Measurements from ENCODE around the gene MATCAP1. TPM values are rescaled to one million over a fixed set of nuclear protein-coding genes. Genes with fewer than 3 reads are reported as not detected.

Gene MATCAP1
- total RNA-seq, 3 donors from 2014 or later (not counting 1 experiment from before 2014, with no cell fraction given), result 7.2 to 12.6 (median 10.9) TPM

DNA sequence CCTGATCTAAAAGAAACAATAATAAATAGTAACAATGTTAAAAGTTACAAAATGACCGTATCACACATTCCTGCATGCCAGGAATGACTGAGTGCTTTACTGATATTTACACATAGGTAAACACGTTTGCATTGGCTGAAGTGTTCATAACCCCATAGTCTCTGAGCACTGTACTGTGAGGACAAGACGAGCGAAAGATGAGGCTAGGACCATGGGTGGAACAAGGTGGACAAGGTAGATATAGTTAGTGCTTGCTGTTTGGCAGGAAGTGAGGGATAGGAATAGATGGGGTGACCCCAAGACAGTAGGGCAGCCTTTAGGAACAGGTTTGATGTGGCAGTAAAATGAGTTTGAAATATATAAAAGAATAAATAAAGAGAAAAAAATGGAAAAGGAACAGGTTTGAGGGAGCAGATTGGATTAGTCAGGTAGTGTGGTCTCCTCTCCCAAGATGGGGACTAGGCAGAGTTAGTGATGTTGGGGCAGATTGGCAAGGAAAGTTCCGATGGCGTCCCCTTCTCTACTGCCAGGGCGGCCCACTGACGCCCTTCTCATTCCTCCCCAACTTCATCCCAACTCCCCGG lies 7.7 kb upstream of the MATCAP1 start:
- Mint-ChIP-seq H3K9me3 (no peaks in the 10 kb centered on the region), H3K4me1 (peaks cover 28 to 46% of the 10 kb centered on the region in 2 donors), H3K27ac (peak overlapping the region; percentile 75 to 86), H3K27me3 (ENCODE audit: low read depth in 2 of 2) (no peaks in the 10 kb centered on the region), H3K36me3 (peaks cover 8% of the 10 kb centered on the region), H3K4me3 (peak overlapping the region; percentile 92)
- H3K27ac ChIP-seq (ENCODE audit: low read length), result no peak overlapping the region
- H3K4me1 ChIP-seq (ENCODE audit: control insufficient read depth, insufficient read depth, low read length), result peaks cover 25% of the 10 kb centered on the region
- ATAC-seq, result no peak
- H3K36me3 ChIP-seq (ENCODE audit: control insufficient read depth, insufficient read depth, low read length), result peaks cover 24% of the 10 kb centered on the region
- H3K4me3 ChIP-seq (ENCODE audit: low read length), result peak overlapping the region; percentile 25
- 27% methylated on average over 9 of the region's 9 CpGs for WGBS (ENCODE audit: insufficient coverage)
- intact Hi-C loops (cut with micrococcal nuclease), result no loop called here
- no peak for DNase-seq
- H3K9me3 ChIP-seq (ENCODE audit: control insufficient read depth, insufficient read depth, low read length), result no peaks in the 10 kb centered on the region
- TF ChIP-seq, protein P1, sequence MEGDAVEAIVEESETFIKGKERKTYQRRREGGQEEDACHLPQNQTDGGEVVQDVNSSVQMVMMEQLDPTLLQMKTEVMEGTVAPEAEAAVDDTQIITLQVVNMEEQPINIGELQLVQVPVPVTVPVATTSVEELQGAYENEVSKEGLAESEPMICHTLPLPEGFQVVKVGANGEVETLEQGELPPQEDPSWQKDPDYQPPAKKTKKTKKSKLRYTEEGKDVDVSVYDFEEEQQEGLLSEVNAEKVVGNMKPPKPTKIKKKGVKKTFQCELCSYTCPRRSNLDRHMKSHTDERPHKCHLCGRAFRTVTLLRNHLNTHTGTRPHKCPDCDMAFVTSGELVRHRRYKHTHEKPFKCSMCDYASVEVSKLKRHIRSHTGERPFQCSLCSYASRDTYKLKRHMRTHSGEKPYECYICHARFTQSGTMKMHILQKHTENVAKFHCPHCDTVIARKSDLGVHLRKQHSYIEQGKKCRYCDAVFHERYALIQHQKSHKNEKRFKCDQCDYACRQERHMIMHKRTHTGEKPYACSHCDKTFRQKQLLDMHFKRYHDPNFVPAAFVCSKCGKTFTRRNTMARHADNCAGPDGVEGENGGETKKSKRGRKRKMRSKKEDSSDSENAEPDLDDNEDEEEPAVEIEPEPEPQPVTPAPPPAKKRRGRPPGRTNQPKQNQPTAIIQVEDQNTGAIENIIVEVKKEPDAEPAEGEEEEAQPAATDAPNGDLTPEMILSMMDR (IDR thresholded peaks at IDR 0.05), result no peak
- H3K27me3 ChIP-seq (ENCODE audit: control insufficient read depth, insufficient read depth, low read length), result no peaks in the 10 kb centered on the region

DNA sequence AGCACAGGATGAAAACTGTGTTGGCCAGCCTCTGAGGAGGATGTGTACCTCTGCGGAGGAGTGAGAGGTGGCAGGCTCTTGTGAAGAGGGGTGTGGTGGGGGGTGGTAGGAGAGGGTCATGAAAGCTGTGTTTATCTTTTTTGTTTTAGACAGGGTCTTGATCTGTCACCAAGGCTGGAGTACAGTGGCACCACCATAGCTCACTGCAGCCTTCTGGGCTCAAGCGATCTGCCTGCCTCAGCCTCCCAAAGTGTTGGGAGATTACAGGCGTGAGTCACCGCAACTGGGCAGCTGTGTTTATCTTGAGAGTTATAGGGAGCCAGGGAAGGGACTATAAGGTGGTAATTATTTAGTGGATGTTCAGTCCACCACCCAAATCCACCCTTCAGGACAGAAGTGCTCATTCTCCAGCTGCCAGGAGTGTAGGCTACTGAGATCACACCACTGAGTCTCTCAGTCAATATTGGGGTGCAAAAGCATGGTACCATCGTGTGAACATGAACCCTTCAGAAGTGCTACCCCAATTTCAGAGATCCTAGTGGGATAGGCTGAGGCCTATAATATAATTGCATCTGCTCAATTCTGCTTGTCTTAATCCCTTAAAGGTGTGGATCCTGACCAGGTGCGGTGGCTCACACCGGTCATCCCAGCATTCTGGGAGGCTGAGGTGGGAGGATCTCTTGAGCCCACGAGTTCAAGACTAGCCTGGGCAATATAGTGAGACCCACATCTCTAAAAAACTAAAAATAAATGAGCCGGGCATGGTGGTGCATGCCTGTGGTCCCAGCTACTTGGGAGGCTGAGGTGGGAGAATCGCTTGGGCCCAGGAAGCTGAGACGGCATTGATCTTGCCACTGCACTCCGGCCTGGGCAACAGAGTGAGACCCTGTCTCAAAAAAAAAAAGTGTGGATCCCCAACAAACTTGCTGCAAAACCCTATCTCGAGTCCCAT lies 7.0 kb upstream of the MATCAP1 start:
- peaks cover 16% of the 10 kb centered on the region for H3K36me3 ChIP-seq (ENCODE audit: control insufficient read depth, insufficient read depth, low read length)
- Mint-ChIP-seq H3K4me3 (peak overlapping the region; percentile 92), H3K27ac (peak overlapping the region; percentile 75 to 86), H3K36me3 (peaks cover under 1% of the 10 kb centered on the region), H3K27me3 (ENCODE audit: low read depth in 2 of 2) (no peaks in the 10 kb centered on the region), H3K9me3 (no peaks in the 10 kb centered on the region), H3K4me1 (peaks cover 20 to 39% of the 10 kb centered on the region in 2 donors)
- intact Hi-C loops (cut with micrococcal nuclease), result no loop called here
- WGBS (ENCODE audit: insufficient coverage), result 92% methylated on average over 11 of the region's 13 CpGs
- no peak for ATAC-seq
- TF ChIP-seq, protein P1 (IDR thresholded peaks at IDR 0.05), result no peak
- H3K27ac ChIP-seq (ENCODE audit: low read length), result no peak overlapping the region
- H3K4me3 ChIP-seq (ENCODE audit: low read length), result no peak overlapping the region
- peaks cover 26% of the 10 kb centered on the region for H3K4me1 ChIP-seq (ENCODE audit: control insufficient read depth, insufficient read depth, low read length)
- no peaks in the 10 kb centered on the region for H3K9me3 ChIP-seq (ENCODE audit: control insufficient read depth, insufficient read depth, low read length)
- no peak for DNase-seq
- peaks cover 2% of the 10 kb centered on the region for H3K27me3 ChIP-seq (ENCODE audit: control insufficient read depth, insufficient read depth, low read length)

DNA sequence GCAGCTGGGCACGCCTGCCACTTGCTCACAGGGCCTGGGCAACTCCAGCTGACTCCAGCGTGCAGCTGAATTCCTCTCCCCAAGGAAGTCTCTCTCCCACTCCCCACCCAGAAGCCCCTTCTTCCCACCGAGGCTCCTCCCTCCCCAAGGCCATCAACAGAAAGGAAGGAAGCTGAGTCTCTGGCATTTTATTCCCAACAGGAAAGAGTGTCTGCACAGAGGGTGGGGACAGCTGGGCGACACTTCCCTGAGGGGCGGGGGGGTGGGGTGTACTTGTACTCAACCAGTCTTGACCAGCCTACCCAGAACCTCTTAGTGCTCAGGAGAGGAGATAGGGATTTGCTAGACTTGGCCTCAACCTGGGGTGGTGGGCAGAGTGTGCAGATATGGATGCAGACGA lies 6.3 kb upstream of the MATCAP1 start, which contains the start of gene EXOC3L1:
Gene EXOC3L1, minus strand, starts transcription at position 96 of the 400 bp plus-strand sequence. CDS start 460 bp downstream, outside the sequence.
- Mint-ChIP-seq H3K27ac (no peak within 1 kb of the TSS), H3K4me1 (peaks cover 24 to 42% of the 10 kb centered on the region in 2 donors), H3K4me3 (peak within 1 kb of the TSS; percentile 92), H3K36me3 (no peaks in the 10 kb centered on the region), H3K27me3 (ENCODE audit: low read depth in 2 of 2) (peaks cover 0 to 5% of the 10 kb centered on the region in 2 donors), H3K9me3 (no peaks in the 10 kb centered on the region)
- ATAC-seq, result no peak
- H3K36me3 ChIP-seq (ENCODE audit: control insufficient read depth, insufficient read depth, low read length), result peaks cover 9% of the 10 kb centered on the region
- intact Hi-C loops (cut with micrococcal nuclease), result no loop called here
- peaks cover 2% of the 10 kb centered on the region for H3K27me3 ChIP-seq (ENCODE audit: control insufficient read depth, insufficient read depth, low read length)
- no peaks in the 10 kb centered on the region for H3K9me3 ChIP-seq (ENCODE audit: control insufficient read depth, insufficient read depth, low read length)
- 69% methylated on average over 6 of the region's 6 CpGs for WGBS (ENCODE audit: insufficient coverage)
- peaks cover 32% of the 10 kb centered on the region for H3K4me1 ChIP-seq (ENCODE audit: control insufficient read depth, insufficient read depth, low read length)
- TF ChIP-seq, protein P1 (IDR thresholded peaks at IDR 0.05), result no peak
- no peak within 1 kb of the TSS for H3K27ac ChIP-seq (ENCODE audit: low read length)
- H3K4me3 ChIP-seq (ENCODE audit: low read length), result no peak within 1 kb of the TSS
- DNase-seq, result no peak

All from natural killer cell (primary cell).